ENCODE data around the gene MRM3.

- TF ChIP-seq POLR2A (IDR thresholded peaks at IDR 0.05) (no peak), CTCF (IDR thresholded peaks at IDR 0.05) (no peak)
Observed at GRCh38 chr17:750431-751037, 31.6 kb upstream of the MRM3 start.

Measured in heart left ventricle (tissue), 13 donors.